ENCODE data around the gene KRT24.

GRCh38 chr17:40720899-40721298 lies 17.3 kb upstream of the KRT24 start:
- TF ChIP-seq POLR2AphosphoS5 (IDR thresholded peaks at IDR 0.05) (no peak), POLR2A (IDR thresholded peaks at IDR 0.05) (no peak), EP300 (IDR thresholded peaks at IDR 0.05) (no peak)
- TF ChIP-seq, protein P1, sequence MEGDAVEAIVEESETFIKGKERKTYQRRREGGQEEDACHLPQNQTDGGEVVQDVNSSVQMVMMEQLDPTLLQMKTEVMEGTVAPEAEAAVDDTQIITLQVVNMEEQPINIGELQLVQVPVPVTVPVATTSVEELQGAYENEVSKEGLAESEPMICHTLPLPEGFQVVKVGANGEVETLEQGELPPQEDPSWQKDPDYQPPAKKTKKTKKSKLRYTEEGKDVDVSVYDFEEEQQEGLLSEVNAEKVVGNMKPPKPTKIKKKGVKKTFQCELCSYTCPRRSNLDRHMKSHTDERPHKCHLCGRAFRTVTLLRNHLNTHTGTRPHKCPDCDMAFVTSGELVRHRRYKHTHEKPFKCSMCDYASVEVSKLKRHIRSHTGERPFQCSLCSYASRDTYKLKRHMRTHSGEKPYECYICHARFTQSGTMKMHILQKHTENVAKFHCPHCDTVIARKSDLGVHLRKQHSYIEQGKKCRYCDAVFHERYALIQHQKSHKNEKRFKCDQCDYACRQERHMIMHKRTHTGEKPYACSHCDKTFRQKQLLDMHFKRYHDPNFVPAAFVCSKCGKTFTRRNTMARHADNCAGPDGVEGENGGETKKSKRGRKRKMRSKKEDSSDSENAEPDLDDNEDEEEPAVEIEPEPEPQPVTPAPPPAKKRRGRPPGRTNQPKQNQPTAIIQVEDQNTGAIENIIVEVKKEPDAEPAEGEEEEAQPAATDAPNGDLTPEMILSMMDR (IDR thresholded peaks at IDR 0.05), result no peak

All from suprapubic skin (tissue), 4 donors.